GM18861 (cell line): Measurements from ENCODE around the gene ACTBL2.

Source experiments
- ATAC-seq: cut with Tn5 transposase; IDR thresholded peaks from one replicate; pipeline ENCODE4 v1.9.1; 2021; ENCODE audit not compliant: unreplicated experiment

Gene ACTBL2

GRCh38 chr5:57450991-57451876, 31.4 kb downstream of the ACTBL2 start:
- ATAC-seq = no peak

- no peak for ATAC-seq
Observed at GRCh38 chr5:57448751-57449150, 33.9 kb downstream of the ACTBL2 start.

- ATAC-seq = no peak
Observed at GRCh38 chr5:57448287-57448686, 34.3 kb downstream of the ACTBL2 start.

- no peak for ATAC-seq
Observed at GRCh38 chr5:57447658-57448057, 35.0 kb downstream of the ACTBL2 start.

- ATAC-seq = no peak
Observed at GRCh38 chr5:57446966-57447365, 35.6 kb downstream of the ACTBL2 start.

GRCh38 chr5:57445705-57446037, 36.9 kb downstream of the ACTBL2 start:
- no peak for ATAC-seq

- no peak for ATAC-seq
Observed at GRCh38 chr5:57445006-57445704, 37.5 kb downstream of the ACTBL2 start.

- no peak for ATAC-seq
Observed at GRCh38 chr5:57442080-57442839, 40.4 kb downstream of the ACTBL2 start.

- no peak for ATAC-seq
Observed at GRCh38 chr5:57441557-57441956, 41.1 kb downstream of the ACTBL2 start.

- ATAC-seq = no peak
Observed at GRCh38 chr5:57439601-57440000, 43.0 kb downstream of the ACTBL2 start.

- no peak for ATAC-seq
Observed at GRCh38 chr5:57437976-57438805, 44.4 kb downstream of the ACTBL2 start.

GRCh38 chr5:57436586-57436985, 46.0 kb downstream of the ACTBL2 start:
- no peak for ATAC-seq

- ATAC-seq = no peak
Observed at GRCh38 chr5:57435701-57436134, 46.9 kb downstream of the ACTBL2 start.

GRCh38 chr5:57434683-57435082, 47.9 kb downstream of the ACTBL2 start:
- no peak for ATAC-seq

- no peak for ATAC-seq
Observed at GRCh38 chr5:57434227-57434640, 48.4 kb downstream of the ACTBL2 start.

- no peak for ATAC-seq
Observed at GRCh38 chr5:57432876-57433275, 49.7 kb downstream of the ACTBL2 start.

- no peak for ATAC-seq
Observed at GRCh38 chr5:57431759-57432158, 50.9 kb downstream of the ACTBL2 start.
